ENCODE data around the gene LNPK. TPM values are rescaled to one million over a fixed set of nuclear protein-coding genes. Genes with fewer than 3 reads are reported as not detected.

LNPK gene
- polyA plus RNA-seq, 1 donor from 2014 or later = 46.7 TPM

GRCh38 chr2:176038694-176039093, 36.6 kb upstream of the LNPK start:
- no peaks in the 10 kb centered on the region for H3K36me3 ChIP-seq (ENCODE audit: insufficient read depth, low read length)
- H2AFZ ChIP-seq (ENCODE audit: low read depth, low read length) = no peak overlapping the region
- no peak for TF ChIP-seq POLR2AphosphoS5 (IDR thresholded peaks at IDR 0.05)
- TF ChIP-seq RAD21 (conservative IDR thresholded peaks at IDR 0.05) = no peak
- TF ChIP-seq CTCF (IDR thresholded peaks at IDR 0.05; ENCODE audit: poor library complexity, severe bottlenecking) = no peak
- TF ChIP-seq REST (IDR thresholded peaks at IDR 0.05; ENCODE audit: borderline replicate concordance) = no peak
- no peak for TF ChIP-seq EP300 (conservative IDR thresholded peaks at IDR 0.05; ENCODE audit: poor library complexity, severe bottlenecking)
- no peak for TF ChIP-seq EZH2 (IDR thresholded peaks at IDR 0.05; ENCODE audit: borderline replicate concordance, insufficient read depth, low read length, poor library complexity, severe bottlenecking)
- TF ChIP-seq SMC3 (conservative IDR thresholded peaks at IDR 0.05; ENCODE audit: poor library complexity) = no peak
- TF ChIP-seq MXI1 (conservative IDR thresholded peaks at IDR 0.05; ENCODE audit: poor library complexity, severe bottlenecking) = no peak
- no peak for TF ChIP-seq TAF1 (IDR thresholded peaks at IDR 0.05; ENCODE audit: low read depth)
- no peak overlapping the region for H3K4me3 ChIP-seq (ENCODE audit: low read length)
- no peak overlapping the region for H3K4me2 ChIP-seq (ENCODE audit: low read length)
- no peaks in the 10 kb centered on the region for H3F3A ChIP-seq (ENCODE audit: insufficient read depth, low read length, poor library complexity, severe bottlenecking)
- H4K20me1 ChIP-seq (ENCODE audit: insufficient read depth) = no peaks in the 10 kb centered on the region
- H3K9me2 ChIP-seq (ENCODE audit: insufficient read depth, low read length) = no peaks in the 10 kb centered on the region
- no peaks in the 10 kb centered on the region for H3K79me2 ChIP-seq (replicated peaks; ENCODE audit: insufficient read depth, low read length)
- no peak overlapping the region for H3K9ac ChIP-seq (ENCODE audit: low read length)
- H3K27ac ChIP-seq (ENCODE audit: low read length) = no peak overlapping the region
- no peaks in the 10 kb centered on the region for H3K27me3 ChIP-seq (ENCODE audit: insufficient read depth, low read depth, low read length)
- H3K9me3 ChIP-seq (ENCODE audit: low read length) = no peaks in the 10 kb centered on the region

GRCh38 chr2:176035013-176035691, 33.1 kb upstream of the LNPK start:
- TF ChIP-seq SMC3 (conservative IDR thresholded peaks at IDR 0.05; ENCODE audit: poor library complexity) (no peak), CTCF (IDR thresholded peaks at IDR 0.05; ENCODE audit: poor library complexity, severe bottlenecking) (no peak)
- no peak overlapping the region for H3K4me2 ChIP-seq (ENCODE audit: low read length)
- H3K9me2 ChIP-seq (ENCODE audit: insufficient read depth, low read length) = no peaks in the 10 kb centered on the region
- H3K9ac ChIP-seq (ENCODE audit: low read length) = no peak overlapping the region
- no peaks in the 10 kb centered on the region for H3K79me2 ChIP-seq (replicated peaks; ENCODE audit: insufficient read depth, low read length)
- no peaks in the 10 kb centered on the region for H3K27me3 ChIP-seq (ENCODE audit: insufficient read depth, low read depth, low read length)
- no peaks in the 10 kb centered on the region for H3K9me3 ChIP-seq (ENCODE audit: low read length)
- H3K27ac ChIP-seq (ENCODE audit: low read length) = no peak overlapping the region
- no peaks in the 10 kb centered on the region for H3K36me3 ChIP-seq (ENCODE audit: insufficient read depth, low read length)
- H3K4me3 ChIP-seq (ENCODE audit: low read length) = no peak overlapping the region
- no peak overlapping the region for H2AFZ ChIP-seq (ENCODE audit: low read depth, low read length)
- H4K20me1 ChIP-seq (ENCODE audit: insufficient read depth) = no peaks in the 10 kb centered on the region
- H3F3A ChIP-seq (ENCODE audit: insufficient read depth, low read length, poor library complexity, severe bottlenecking) = no peaks in the 10 kb centered on the region
